HG03045 (cell line): ENCODE results near the gene ANLN.
"Not testable (repeated sequence)": the region's sequence is repeated elsewhere in the genome, so short reads cannot be mapped to it uniquely, and the experiment has no call there.

Source experiments
- ATAC-seq: cut with Tn5 transposase; IDR thresholded peaks from one replicate; pipeline ENCODE4 v1.9.1; 2021; ENCODE audit warnings: mild to moderate bottlenecking, moderate library complexity; ENCODE audit not compliant: unreplicated experiment

Gene ANLN

GRCh38 chr7:36466001-36466400 lies 76.3 kb downstream of the ANLN start:
- not testable (repeated sequence) for ATAC-seq

- no peak for ATAC-seq
These were observed 78.9 kb downstream of the ANLN start for GRCh38 chr7:36468370-36469101.

- no peak for ATAC-seq
These were observed 79.6 kb downstream of the ANLN start for GRCh38 chr7:36469236-36469635.

DNA sequence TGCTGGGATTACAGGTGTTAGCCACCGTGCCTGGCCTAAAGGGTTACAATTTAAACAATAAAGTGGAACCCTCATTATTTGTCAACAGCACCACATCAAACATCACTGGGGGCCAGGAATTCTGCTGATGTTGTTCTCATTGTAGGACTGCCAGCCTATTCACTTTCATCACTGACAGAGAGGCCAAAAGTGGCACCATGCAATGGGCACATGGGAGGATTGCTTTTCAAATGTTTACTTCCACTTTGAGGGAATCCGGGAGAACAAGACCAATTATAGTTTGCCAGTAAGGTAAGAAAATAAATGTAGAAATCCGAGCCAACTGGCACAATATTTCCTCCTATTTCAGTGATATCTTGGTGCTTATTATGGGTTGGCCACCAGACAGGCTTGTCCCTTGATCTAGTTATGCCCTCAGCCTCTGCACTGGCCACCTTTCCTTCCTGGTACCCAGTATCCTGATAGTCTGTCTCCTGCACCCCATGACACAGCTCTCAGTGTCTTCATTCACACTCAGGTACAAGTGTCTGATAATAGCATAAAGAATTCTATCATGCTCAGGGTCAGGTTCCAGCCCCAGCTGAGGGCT lies 82.6 kb downstream of the ANLN start:
- no peak for ATAC-seq

DNA sequence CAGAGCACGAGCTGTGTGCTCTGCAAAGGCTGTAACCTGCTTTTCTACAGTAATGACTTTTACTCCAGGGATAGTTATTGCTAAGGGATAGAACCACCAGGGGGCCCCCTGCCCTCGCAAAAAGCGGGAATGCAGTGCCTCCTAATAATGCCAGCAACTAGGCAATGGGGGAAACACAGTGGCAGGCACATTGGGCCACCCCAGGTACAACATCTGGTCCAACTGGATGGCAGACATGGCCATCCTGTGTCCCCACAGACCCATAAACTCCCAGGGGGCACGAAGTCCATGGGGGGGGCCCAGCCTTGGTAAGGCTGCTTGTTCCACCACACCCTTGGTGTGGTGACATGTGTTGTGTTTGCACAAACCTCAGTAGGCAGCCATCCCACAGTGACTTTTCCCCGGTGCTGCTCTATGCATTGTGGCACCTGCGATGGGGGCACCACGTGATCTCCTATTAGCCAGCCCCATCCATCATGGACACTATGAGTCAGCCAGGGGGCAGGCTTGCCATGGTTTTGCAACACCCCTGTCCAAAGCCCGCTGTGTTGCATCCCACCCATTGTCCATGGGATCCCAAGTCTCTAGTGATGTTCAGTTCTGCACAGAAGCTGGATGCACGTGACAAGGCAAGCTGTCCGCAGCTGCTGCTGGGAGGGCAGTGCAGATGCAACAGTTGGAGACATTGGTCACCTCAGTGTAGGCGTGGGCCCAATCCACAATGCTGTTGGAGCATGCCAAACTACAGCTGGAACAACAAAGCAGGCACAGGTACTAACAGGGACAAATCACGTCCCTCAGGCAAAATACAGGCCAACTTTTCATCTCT lies 84.0 kb downstream of the ANLN start:
- ATAC-seq: no peak

- no peak for ATAC-seq
These were observed 84.8 kb downstream of the ANLN start for GRCh38 chr7:36474283-36475010.

DNA sequence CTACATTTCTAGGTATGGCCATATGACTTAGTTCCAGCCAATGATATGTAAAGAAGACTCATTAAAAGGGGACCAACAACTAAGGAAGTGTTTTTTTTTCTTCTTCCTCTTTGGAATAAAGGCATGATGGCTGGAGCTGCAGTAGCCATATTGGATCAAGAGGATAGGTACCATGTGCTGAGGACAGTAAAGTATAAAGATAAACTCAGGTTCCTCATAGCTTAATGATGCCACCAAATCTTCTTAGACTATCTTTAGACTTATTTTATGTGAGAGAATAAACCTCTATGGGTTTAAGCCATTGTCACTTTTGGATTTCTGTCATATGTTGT lies 85.3 kb downstream of the ANLN start:
- no peak for ATAC-seq

DNA sequence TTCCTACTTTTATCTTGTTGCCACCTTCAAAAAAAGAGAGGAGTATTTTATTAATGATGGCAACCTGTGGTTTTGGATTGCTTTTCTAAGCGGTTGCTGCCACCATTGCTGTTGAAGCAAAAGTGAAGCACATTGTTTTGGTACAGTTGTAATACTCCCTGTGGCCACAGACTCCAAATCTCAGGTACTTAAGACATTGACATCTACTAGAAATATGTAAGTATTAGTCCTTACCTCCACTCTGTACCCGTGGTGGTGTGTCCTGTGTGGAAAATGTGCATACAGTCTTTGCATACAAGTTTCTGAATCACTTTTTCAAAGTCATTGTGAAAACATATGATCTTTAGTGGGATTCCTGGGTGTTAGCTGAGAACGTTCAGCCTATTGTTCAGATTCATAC lies 85.7 kb downstream of the ANLN start:
- no peak for ATAC-seq

GRCh38 chr7:36478745-36479144 lies 89.1 kb downstream of the ANLN start:
- ATAC-seq: no peak

DNA sequence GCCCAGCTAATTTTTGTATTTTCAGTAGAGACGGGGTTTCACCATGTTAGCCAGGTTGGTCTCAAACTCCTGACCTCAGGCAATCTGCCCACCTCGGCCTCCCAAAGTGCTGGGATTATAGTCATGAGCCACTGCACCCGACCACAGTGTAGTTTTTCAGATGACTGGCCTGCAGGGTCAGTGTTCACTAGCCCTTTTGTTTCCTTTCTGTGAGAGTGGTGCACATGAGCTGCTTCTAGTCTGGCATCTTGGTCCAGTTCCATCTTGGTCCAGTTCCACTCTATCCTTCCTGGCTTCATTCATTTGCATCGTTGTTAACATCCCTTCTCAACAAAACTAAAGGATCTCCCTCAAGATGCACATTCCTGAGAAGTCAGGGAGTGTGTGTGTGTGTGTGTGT lies 94.2 kb downstream of the ANLN start:
- ATAC-seq: not testable (repeated sequence)

DNA sequence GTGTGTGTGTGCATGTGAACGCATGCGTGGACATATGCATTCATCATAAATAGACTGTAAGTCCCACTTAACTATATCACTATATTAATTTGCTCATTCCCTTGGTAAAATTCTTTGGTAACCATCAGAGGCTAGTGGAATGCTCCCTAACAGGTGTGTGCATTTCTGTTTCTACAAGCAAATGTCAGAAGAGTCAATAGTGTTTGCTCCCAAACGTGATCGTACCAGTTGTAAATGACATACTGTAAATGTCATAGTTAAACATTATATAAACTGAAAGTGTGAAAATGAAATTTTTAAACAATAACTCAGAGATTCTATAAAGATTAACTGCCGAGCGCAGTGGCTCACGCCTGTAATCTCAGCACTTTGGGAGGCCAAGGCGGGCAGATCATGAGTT lies 94.6 kb downstream of the ANLN start:
- ATAC-seq: no peak

GRCh38 chr7:36486336-36486735 lies 96.7 kb downstream of the ANLN start:
- ATAC-seq: no peak

DNA sequence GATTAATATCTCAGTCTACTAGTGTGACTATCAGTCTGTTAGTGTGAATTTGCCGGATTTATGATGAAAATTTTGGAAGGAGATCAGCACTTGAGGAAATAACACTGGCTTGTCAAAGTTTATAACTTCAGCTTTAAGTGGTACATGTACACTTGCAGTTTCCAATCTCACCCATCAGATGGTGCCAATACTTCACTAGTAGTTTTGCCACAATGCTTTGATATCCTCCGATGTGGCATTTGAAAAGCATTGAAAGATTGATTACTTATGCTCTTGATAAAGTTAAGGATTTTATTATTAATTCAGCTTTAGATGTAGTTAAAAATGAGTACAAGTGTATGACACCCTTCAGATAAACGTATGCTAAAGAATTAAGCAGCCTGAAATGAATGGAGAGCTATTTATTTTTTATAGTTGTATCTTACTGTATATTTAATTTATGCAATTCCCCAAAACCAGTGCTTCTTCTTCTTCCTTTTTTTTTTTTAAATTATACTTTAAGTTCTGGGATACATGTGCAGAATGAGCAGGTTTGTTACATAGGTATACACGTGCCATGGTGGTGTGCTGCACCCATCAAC lies 98.2 kb downstream of the ANLN start:
- no peak for ATAC-seq

DNA sequence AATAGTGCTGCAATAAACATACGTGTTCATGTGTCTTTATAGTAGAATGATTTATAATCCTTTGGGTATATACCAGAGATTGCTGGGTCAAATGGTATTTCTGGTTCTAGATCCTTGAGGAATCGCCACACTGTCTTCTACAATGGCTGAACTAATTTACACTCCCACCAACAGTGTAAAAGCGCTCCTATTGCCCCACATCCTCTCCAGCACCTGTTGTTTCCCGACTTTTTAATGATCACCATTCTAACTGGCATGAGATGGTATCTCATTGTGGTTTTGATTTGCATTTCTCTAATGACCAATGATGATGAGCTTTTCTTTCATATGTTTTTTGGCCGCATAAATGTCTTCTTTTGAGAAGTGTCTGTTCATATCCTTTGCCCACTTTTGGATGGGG lies 99.0 kb downstream of the ANLN start:
- ATAC-seq: not testable (repeated sequence)

DNA sequence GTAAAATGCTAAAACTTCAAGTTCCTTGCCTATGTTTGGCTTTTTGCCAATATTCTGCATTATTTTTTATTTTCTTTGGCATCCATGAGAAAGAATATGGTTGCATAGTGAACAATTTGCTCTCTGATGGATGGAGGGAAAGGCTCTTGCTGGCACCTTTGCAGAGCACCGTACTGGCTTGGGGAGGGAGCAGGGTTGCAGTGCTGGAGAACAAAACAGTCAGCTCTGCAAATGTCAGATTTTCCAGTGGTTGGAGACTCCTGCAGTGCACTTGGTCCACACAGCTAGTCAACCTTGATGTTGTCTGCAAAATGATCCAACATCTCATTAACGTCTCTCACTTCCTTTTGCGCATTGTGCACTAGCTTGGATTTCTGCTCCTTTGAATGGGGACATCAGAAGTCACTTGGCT lies 100.8 kb downstream of the ANLN start:
- ATAC-seq: no peak

DNA sequence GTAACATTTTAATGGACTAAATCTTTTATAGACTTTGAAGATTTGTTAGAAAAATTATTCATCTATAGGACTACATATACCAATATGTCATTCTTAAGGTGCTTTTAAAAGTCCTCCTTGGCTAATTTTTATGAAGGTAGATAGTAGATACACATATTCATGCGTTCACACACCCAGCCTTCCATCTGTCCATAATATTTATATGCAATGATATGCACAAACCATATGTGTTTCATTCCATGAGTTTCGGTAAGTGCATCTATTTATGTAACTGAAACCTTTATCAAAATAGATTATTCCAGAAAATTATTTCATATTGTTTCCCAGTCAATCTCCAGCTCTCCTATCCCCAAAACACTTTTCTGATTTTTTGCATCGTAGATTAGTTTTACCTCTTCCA lies 101.7 kb downstream of the ANLN start:
- no peak for ATAC-seq

- ATAC-seq: no peak
These were observed 106.9 kb downstream of the ANLN start for GRCh38 chr7:36496576-36496975.

DNA sequence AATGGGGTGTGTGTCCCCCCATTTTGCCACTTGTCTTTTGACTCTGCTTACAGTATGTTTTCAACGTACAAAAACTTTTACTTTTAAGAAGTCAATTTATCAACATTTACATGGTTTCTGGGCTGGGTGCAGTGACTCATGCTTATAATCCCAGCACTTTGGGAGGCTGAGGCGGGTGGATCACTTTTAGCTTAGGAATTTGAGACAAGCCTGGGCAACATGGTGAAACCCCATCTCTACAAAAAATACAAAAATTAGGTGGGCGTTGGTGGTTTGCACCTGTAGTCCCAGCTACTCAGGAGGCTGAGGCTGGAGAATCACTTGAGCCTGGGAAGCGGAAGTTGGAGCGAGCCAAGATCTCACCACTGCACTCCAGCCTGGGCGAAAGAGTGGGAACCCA lies 107.5 kb downstream of the ANLN start:
- ATAC-seq: not testable (repeated sequence)

DNA sequence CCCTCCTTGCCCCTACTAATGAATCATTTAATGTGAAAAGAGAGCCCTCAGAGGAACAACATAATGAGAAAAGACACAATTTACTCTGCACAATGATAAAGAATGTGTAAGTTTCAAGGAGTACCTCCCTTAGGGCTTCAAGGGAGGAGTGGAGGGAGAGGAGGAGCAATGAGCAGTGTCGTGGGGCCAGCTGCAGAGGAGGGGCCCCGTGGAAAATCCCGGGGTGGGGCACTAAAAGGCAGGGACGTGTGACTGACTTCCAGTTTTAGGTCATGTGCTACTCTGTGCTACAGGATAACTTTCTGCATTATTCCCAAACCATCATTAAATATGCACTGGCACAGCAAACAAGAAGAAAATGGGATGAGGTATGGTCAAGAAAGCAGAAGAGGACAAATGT lies 108.1 kb downstream of the ANLN start:
- no peak for ATAC-seq
